Measurements from ENCODE around the gene MSL3B.

MSL3B gene

GRCh38 chr2:233823731-233824121, 44.5 kb downstream of the MSL3B start:
- Mint-ChIP-seq H3K4me1 (no peaks in the 10 kb centered on the region), H3K27ac (no peak overlapping the region), H3K27me3 (peaks cover 15% of the 10 kb centered on the region), H3K9me3 (peaks cover 0 to 4% (median 0%) of the 10 kb centered on the region in 7 donors), H3K4me3 (no peak overlapping the region), H3K36me3 (peaks cover 4% of the 10 kb centered on the region)
- H3K36me3 ChIP-seq (ENCODE audit: control insufficient read depth, insufficient read depth, low read length), result no peaks in the 10 kb centered on the region
- ATAC-seq (ENCODE audit: low read depth in 2 of 2), result no peak
- no peak for DNase-seq
- H3K4me1 ChIP-seq (ENCODE audit: control insufficient read depth, insufficient read depth, low read length, poor library complexity, severe bottlenecking), result no peaks in the 10 kb centered on the region
- H3K9me3 ChIP-seq (ENCODE audit: control insufficient read depth in 2 of 2, low read length in 2 of 2), result no peaks in the 10 kb centered on the region
- H3K27me3 ChIP-seq (ENCODE audit: control insufficient read depth, insufficient read depth, low read length), result no peaks in the 10 kb centered on the region
- no peak overlapping the region for H3K27ac ChIP-seq (ENCODE audit: insufficient read depth, low read length, poor library complexity, severe bottlenecking)
- H3K4me3 ChIP-seq (ENCODE audit: low read depth, low read length), result no peak overlapping the region

GRCh38 chr2:233822781-233823730, 45.1 kb downstream of the MSL3B start:
- Histone ChIP-seq H3K36me3 (ENCODE audit: control insufficient read depth, insufficient read depth, low read length) (no peaks in the 10 kb centered on the region), H3K4me3 (ENCODE audit: low read depth, low read length) (no peak overlapping the region), H3K27ac (ENCODE audit: insufficient read depth, low read length, poor library complexity, severe bottlenecking) (no peak overlapping the region), H3K4me1 (ENCODE audit: control insufficient read depth, insufficient read depth, low read length, poor library complexity, severe bottlenecking) (no peaks in the 10 kb centered on the region), H3K27me3 (ENCODE audit: control insufficient read depth, insufficient read depth, low read length) (no peaks in the 10 kb centered on the region), H3K9me3 (ENCODE audit: control insufficient read depth in 2 of 2, low read length in 2 of 2) (no peaks in the 10 kb centered on the region)
- no peak for ATAC-seq (ENCODE audit: low read depth in 2 of 2)
- Mint-ChIP-seq H3K27me3 (peaks cover 15% of the 10 kb centered on the region), H3K4me1 (no peaks in the 10 kb centered on the region), H3K9me3 (peaks cover 0 to 4% (median 0%) of the 10 kb centered on the region in 7 donors), H3K36me3 (peaks cover 4% of the 10 kb centered on the region), H3K4me3 (no peak overlapping the region), H3K27ac (no peak overlapping the region)
- no peak for DNase-seq

- H3K4me1 Mint-ChIP-seq, result no peaks in the 10 kb centered on the region
- no peak for ATAC-seq (ENCODE audit: low read depth in 2 of 2)
These were observed 46.0 kb downstream of the MSL3B start for GRCh38 chr2:233822101-233822771.

GRCh38 chr2:233821709-233822100, 46.5 kb downstream of the MSL3B start:
- Histone ChIP-seq H3K36me3 (ENCODE audit: control insufficient read depth, insufficient read depth, low read length) (no peaks in the 10 kb centered on the region), H3K4me3 (ENCODE audit: low read depth, low read length) (no peak overlapping the region), H3K9me3 (ENCODE audit: control insufficient read depth in 2 of 2, low read length in 2 of 2) (no peaks in the 10 kb centered on the region), H3K27me3 (ENCODE audit: control insufficient read depth, insufficient read depth, low read length) (no peaks in the 10 kb centered on the region), H3K4me1 (ENCODE audit: control insufficient read depth, insufficient read depth, low read length, poor library complexity, severe bottlenecking) (no peaks in the 10 kb centered on the region), H3K27ac (ENCODE audit: insufficient read depth, low read length, poor library complexity, severe bottlenecking) (no peak overlapping the region)
- H3K27me3 Mint-ChIP-seq, result peaks cover 18% of the 10 kb centered on the region
- peaks cover 0 to 1% (median 0%) of the 10 kb centered on the region in 7 donors for H3K9me3 Mint-ChIP-seq
- peaks cover 4% of the 10 kb centered on the region for H3K36me3 Mint-ChIP-seq
- H3K4me1 Mint-ChIP-seq, result no peaks in the 10 kb centered on the region
- H3K27ac Mint-ChIP-seq, result no peak overlapping the region
- no peak for ATAC-seq (ENCODE audit: low read depth in 2 of 2)
- no peak for DNase-seq
- H3K4me3 Mint-ChIP-seq, result no peak overlapping the region

More at GRCh38 chr2:233822101-233822771, 46.0 kb downstream of the MSL3B start:
- H3K4me1 ChIP-seq (ENCODE audit: control insufficient read depth, insufficient read depth, low read length, poor library complexity, severe bottlenecking), result no peaks in the 10 kb centered on the region
- no peak overlapping the region for H3K27ac ChIP-seq (ENCODE audit: insufficient read depth, low read length, poor library complexity, severe bottlenecking)
- H3K27me3 ChIP-seq (ENCODE audit: control insufficient read depth, insufficient read depth, low read length), result no peaks in the 10 kb centered on the region
- H3K27me3 Mint-ChIP-seq, result peaks cover 17% of the 10 kb centered on the region
- H3K36me3 Mint-ChIP-seq, result peaks cover 4% of the 10 kb centered on the region
- no peak overlapping the region for H3K4me3 Mint-ChIP-seq
- peaks cover 0 to 1% (median 0%) of the 10 kb centered on the region in 7 donors for H3K9me3 Mint-ChIP-seq
- H3K9me3 ChIP-seq (ENCODE audit: control insufficient read depth in 2 of 2, low read length in 2 of 2), result no peaks in the 10 kb centered on the region
- no peak overlapping the region for H3K27ac Mint-ChIP-seq
- DNase-seq, result no peak
- no peaks in the 10 kb centered on the region for H3K36me3 ChIP-seq (ENCODE audit: control insufficient read depth, insufficient read depth, low read length)
- no peak overlapping the region for H3K4me3 ChIP-seq (ENCODE audit: low read depth, low read length)

- Mint-ChIP-seq H3K27me3 (peaks cover 18% of the 10 kb centered on the region), H3K36me3 (peaks cover 4% of the 10 kb centered on the region), H3K27ac (no peak overlapping the region), H3K9me3 (peaks cover 0 to 1% (median 0%) of the 10 kb centered on the region in 7 donors), H3K4me1 (no peaks in the 10 kb centered on the region), H3K4me3 (no peak overlapping the region)
- no peaks in the 10 kb centered on the region for H3K4me1 ChIP-seq (ENCODE audit: control insufficient read depth, insufficient read depth, low read length, poor library complexity, severe bottlenecking)
- no peaks in the 10 kb centered on the region for H3K9me3 ChIP-seq (ENCODE audit: control insufficient read depth in 2 of 2, low read length in 2 of 2)
- no peaks in the 10 kb centered on the region for H3K36me3 ChIP-seq (ENCODE audit: control insufficient read depth, insufficient read depth, low read length)
- no peak for ATAC-seq (ENCODE audit: low read depth in 2 of 2)
- no peak for DNase-seq
- H3K4me3 ChIP-seq (ENCODE audit: low read depth, low read length), result no peak overlapping the region
- no peaks in the 10 kb centered on the region for H3K27me3 ChIP-seq (ENCODE audit: control insufficient read depth, insufficient read depth, low read length)
- H3K27ac ChIP-seq (ENCODE audit: insufficient read depth, low read length, poor library complexity, severe bottlenecking), result no peak overlapping the region
These were observed 47.0 kb downstream of the MSL3B start for GRCh38 chr2:233821196-233821595.

- Histone ChIP-seq H3K27ac (ENCODE audit: insufficient read depth, low read length, poor library complexity, severe bottlenecking) (no peak overlapping the region), H3K27me3 (ENCODE audit: control insufficient read depth, insufficient read depth, low read length) (no peaks in the 10 kb centered on the region), H3K4me1 (ENCODE audit: control insufficient read depth, insufficient read depth, low read length, poor library complexity, severe bottlenecking) (no peaks in the 10 kb centered on the region), H3K9me3 (ENCODE audit: control insufficient read depth in 2 of 2, low read length in 2 of 2) (no peaks in the 10 kb centered on the region), H3K4me3 (ENCODE audit: low read depth, low read length) (no peak overlapping the region), H3K36me3 (ENCODE audit: control insufficient read depth, insufficient read depth, low read length) (no peaks in the 10 kb centered on the region)
- Mint-ChIP-seq H3K27ac (no peak overlapping the region), H3K36me3 (peaks cover 4% of the 10 kb centered on the region), H3K27me3 (peaks cover 18% of the 10 kb centered on the region), H3K9me3 (peaks cover 0 to 1% (median 0%) of the 10 kb centered on the region in 7 donors), H3K4me1 (no peaks in the 10 kb centered on the region), H3K4me3 (no peak overlapping the region)
- no peak for ATAC-seq (ENCODE audit: low read depth in 2 of 2)
- DNase-seq, result no peak
These were observed 47.4 kb downstream of the MSL3B start for GRCh38 chr2:233820774-233821105.

GRCh38 chr2:233819884-233820773, 48.1 kb downstream of the MSL3B start:
- Mint-ChIP-seq H3K27me3 (peaks cover 19% of the 10 kb centered on the region), H3K4me1 (no peaks in the 10 kb centered on the region), H3K27ac (no peak overlapping the region), H3K36me3 (no peaks in the 10 kb centered on the region), H3K4me3 (no peak overlapping the region), H3K9me3 (peaks cover 0 to 1% (median 0%) of the 10 kb centered on the region in 7 donors)
- no peaks in the 10 kb centered on the region for H3K27me3 ChIP-seq (ENCODE audit: control insufficient read depth, insufficient read depth, low read length)
- no peaks in the 10 kb centered on the region for H3K9me3 ChIP-seq (ENCODE audit: control insufficient read depth in 2 of 2, low read length in 2 of 2)
- DNase-seq, result no peak
- no peak for ATAC-seq (ENCODE audit: low read depth in 2 of 2)
- H3K27ac ChIP-seq (ENCODE audit: insufficient read depth, low read length, poor library complexity, severe bottlenecking), result no peak overlapping the region
- H3K36me3 ChIP-seq (ENCODE audit: control insufficient read depth, insufficient read depth, low read length), result no peaks in the 10 kb centered on the region
- no peak overlapping the region for H3K4me3 ChIP-seq (ENCODE audit: low read depth, low read length)
- H3K4me1 ChIP-seq (ENCODE audit: control insufficient read depth, insufficient read depth, low read length, poor library complexity, severe bottlenecking), result no peaks in the 10 kb centered on the region

Measured in CD4-positive, CD25-positive, alpha-beta regulatory T cell (primary cell).